ENCODE results near the gene CCNB1.

Gene CCNB1

DNA sequence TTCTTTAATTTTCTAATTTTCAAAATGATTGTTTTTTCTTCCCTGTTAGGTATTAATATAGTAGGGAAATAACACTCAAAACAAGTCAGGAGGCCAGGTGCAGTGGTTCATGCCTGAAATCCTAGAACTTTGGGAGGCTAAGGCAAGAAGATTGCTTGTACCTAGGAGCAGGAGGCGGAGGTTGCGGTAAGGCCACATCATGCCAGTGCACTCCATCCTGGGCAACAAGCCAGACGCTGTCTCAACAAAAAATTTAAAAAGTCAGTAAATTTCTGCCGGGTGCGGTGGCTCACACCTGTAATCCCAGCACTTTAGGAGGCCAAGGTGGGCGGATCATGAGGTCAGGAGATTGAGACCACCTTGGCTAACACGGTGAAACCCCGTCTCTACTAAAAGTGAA is 57.6 kb downstream of the CCNB1 start:
- no peak overlapping the region for H3K4me2 ChIP-seq (ENCODE audit: low read length)
- H3K36me3 ChIP-seq (ENCODE audit: control insufficient read depth, insufficient read depth, low read length) = no peaks in the 10 kb centered on the region
- no peaks in the 10 kb centered on the region for H3K9me3 ChIP-seq (ENCODE audit: control insufficient read depth, low read length)
- H3K27ac ChIP-seq = no peak overlapping the region
- no peak overlapping the region for H2AFZ ChIP-seq
- H3K9ac ChIP-seq = no peak overlapping the region
- no peak for TF ChIP-seq CTCF (IDR thresholded peaks at IDR 0.05)
- no peak overlapping the region for H3K4me3 ChIP-seq (ENCODE audit: low read depth, low read length)
- H3K27me3 ChIP-seq (ENCODE audit: control insufficient read depth, insufficient read depth, low read length) = no peaks in the 10 kb centered on the region
- H3K4me1 ChIP-seq = peaks cover 2% of the 10 kb centered on the region
- H3K79me2 ChIP-seq = peaks cover 4% of the 10 kb centered on the region

GRCh38 chr5:69225860-69226259 is 58.9 kb downstream of the CCNB1 start:
- Histone ChIP-seq H3K9me3 (ENCODE audit: control insufficient read depth, low read length) (no peaks in the 10 kb centered on the region), H3K4me3 (ENCODE audit: low read depth, low read length) (no peak overlapping the region), H3K27me3 (ENCODE audit: control insufficient read depth, insufficient read depth, low read length) (no peaks in the 10 kb centered on the region), H3K27ac (no peak overlapping the region), H3K79me2 (peaks cover 4% of the 10 kb centered on the region), H3K36me3 (ENCODE audit: control insufficient read depth, insufficient read depth, low read length) (no peaks in the 10 kb centered on the region), H3K4me2 (ENCODE audit: low read length) (no peak overlapping the region), H2AFZ (no peak overlapping the region), H3K9ac (no peak overlapping the region), H3K4me1 (peaks cover 2% of the 10 kb centered on the region)
- TF ChIP-seq CTCF (IDR thresholded peaks at IDR 0.05) = no peak
